Measurements from ENCODE around the gene MBD3L4. TPM values are rescaled to one million over a fixed set of nuclear protein-coding genes. Genes with fewer than 3 reads are reported as not detected.
"Not testable (repeated sequence)": the region's sequence is repeated elsewhere in the genome, so short reads cannot be mapped to it uniquely, and the experiment has no call there.

MBD3L4 gene
- polyA plus RNA-seq, 4 donors, result not detected

- not testable (repeated sequence) for H3K36me3 ChIP-seq (ENCODE audit: control insufficient read depth in 3 of 3, insufficient read depth in 2 of 3, low read depth in 1 of 3, low read length in 3 of 3); H3K27ac ChIP-seq (ENCODE audit: low read depth in 1 of 3, low read length in 2 of 3); H3K27me3 ChIP-seq (ENCODE audit: control insufficient read depth in 3 of 3, insufficient read depth in 3 of 3, low read length in 3 of 3); FAIRE-seq; H3K4me3 ChIP-seq (ENCODE audit: low read depth in 1 of 3, low read length in 3 of 3); H3K9me3 ChIP-seq (ENCODE audit: control insufficient read depth in 2 of 2, insufficient read depth in 1 of 2, low read depth in 1 of 2, low read length in 1 of 2); H3K4me1 ChIP-seq (ENCODE audit: control insufficient read depth in 3 of 3, insufficient read depth in 2 of 3, low read depth in 1 of 3, low read length in 2 of 3); DNase-seq
- 84 to 95% (median 89%) methylated on average over 8 of the region's 16 CpGs for WGBS, 3 donors
Observed at GRCh38 chr19:7056371-7056770, 16.4 kb upstream of the MBD3L4 start.

- DNase-seq; H3K4me1 ChIP-seq (ENCODE audit: control insufficient read depth in 3 of 3, insufficient read depth in 2 of 3, low read depth in 1 of 3, low read length in 2 of 3); FAIRE-seq; H3K9me3 ChIP-seq (ENCODE audit: control insufficient read depth in 2 of 2, insufficient read depth in 1 of 2, low read depth in 1 of 2, low read length in 1 of 2); H3K36me3 ChIP-seq (ENCODE audit: control insufficient read depth in 3 of 3, insufficient read depth in 2 of 3, low read depth in 1 of 3, low read length in 3 of 3); H3K27me3 ChIP-seq (ENCODE audit: control insufficient read depth in 3 of 3, insufficient read depth in 3 of 3, low read length in 3 of 3); H3K27ac ChIP-seq (ENCODE audit: low read depth in 1 of 3, low read length in 2 of 3); H3K4me3 ChIP-seq (ENCODE audit: low read depth in 1 of 3, low read length in 3 of 3): not testable (repeated sequence)
- 89 to 92% (median 90%) methylated on average over 12 of the region's 14 CpGs for WGBS, 3 donors
Observed at GRCh38 chr19:7055679-7056078, 15.7 kb upstream of the MBD3L4 start.

GRCh38 chr19:7054635-7055368 lies 14.8 kb upstream of the MBD3L4 start:
- H3K9me3 ChIP-seq (ENCODE audit: control insufficient read depth in 2 of 2, insufficient read depth in 1 of 2, low read depth in 1 of 2, low read length in 1 of 2); H3K36me3 ChIP-seq (ENCODE audit: control insufficient read depth in 3 of 3, insufficient read depth in 2 of 3, low read depth in 1 of 3, low read length in 3 of 3); H3K4me3 ChIP-seq (ENCODE audit: low read depth in 1 of 3, low read length in 3 of 3); H3K27ac ChIP-seq (ENCODE audit: low read depth in 1 of 3, low read length in 2 of 3); H3K4me1 ChIP-seq (ENCODE audit: control insufficient read depth in 3 of 3, insufficient read depth in 2 of 3, low read depth in 1 of 3, low read length in 2 of 3); DNase-seq; H3K27me3 ChIP-seq (ENCODE audit: control insufficient read depth in 3 of 3, insufficient read depth in 3 of 3, low read length in 3 of 3): not testable (repeated sequence)
- WGBS, 3 donors, result 95 to 97% (median 96%) methylated on average over 8 to 12 of the region's 14 CpGs
- peak; percentile 26 for FAIRE-seq

GRCh38 chr19:7052896-7053295 lies 12.9 kb upstream of the MBD3L4 start:
- FAIRE-seq; H3K27me3 ChIP-seq (ENCODE audit: control insufficient read depth in 3 of 3, insufficient read depth in 3 of 3, low read length in 3 of 3); H3K9me3 ChIP-seq (ENCODE audit: control insufficient read depth in 2 of 2, insufficient read depth in 1 of 2, low read depth in 1 of 2, low read length in 1 of 2); H3K27ac ChIP-seq (ENCODE audit: low read depth in 1 of 3, low read length in 2 of 3); H3K36me3 ChIP-seq (ENCODE audit: control insufficient read depth in 3 of 3, insufficient read depth in 2 of 3, low read depth in 1 of 3, low read length in 3 of 3); DNase-seq; H3K4me1 ChIP-seq (ENCODE audit: control insufficient read depth in 3 of 3, insufficient read depth in 2 of 3, low read depth in 1 of 3, low read length in 2 of 3); H3K4me3 ChIP-seq (ENCODE audit: low read depth in 1 of 3, low read length in 3 of 3): not testable (repeated sequence)
- WGBS, 3 donors, result 83 to 94% (median 91%) methylated on average over 7 of the region's 7 CpGs

- not testable (repeated sequence) for H3K27ac ChIP-seq (ENCODE audit: low read depth in 1 of 3, low read length in 2 of 3); H3K4me1 ChIP-seq (ENCODE audit: control insufficient read depth in 3 of 3, insufficient read depth in 2 of 3, low read depth in 1 of 3, low read length in 2 of 3); H3K27me3 ChIP-seq (ENCODE audit: control insufficient read depth in 3 of 3, insufficient read depth in 3 of 3, low read length in 3 of 3); DNase-seq; H3K4me3 ChIP-seq (ENCODE audit: low read depth in 1 of 3, low read length in 3 of 3); H3K9me3 ChIP-seq (ENCODE audit: control insufficient read depth in 2 of 2, insufficient read depth in 1 of 2, low read depth in 1 of 2, low read length in 1 of 2); H3K36me3 ChIP-seq (ENCODE audit: control insufficient read depth in 3 of 3, insufficient read depth in 2 of 3, low read depth in 1 of 3, low read length in 3 of 3); FAIRE-seq
- 68 to 91% (median 91%) methylated on average over 2 of the region's 5 CpGs for WGBS, 3 donors
Observed at GRCh38 chr19:7051421-7051820, 11.4 kb upstream of the MBD3L4 start.

- not testable (repeated sequence) for FAIRE-seq; H3K36me3 ChIP-seq (ENCODE audit: control insufficient read depth in 3 of 3, insufficient read depth in 2 of 3, low read depth in 1 of 3, low read length in 3 of 3); DNase-seq; H3K4me1 ChIP-seq (ENCODE audit: control insufficient read depth in 3 of 3, insufficient read depth in 2 of 3, low read depth in 1 of 3, low read length in 2 of 3); H3K27ac ChIP-seq (ENCODE audit: low read depth in 1 of 3, low read length in 2 of 3); H3K4me3 ChIP-seq (ENCODE audit: low read depth in 1 of 3, low read length in 3 of 3); H3K9me3 ChIP-seq (ENCODE audit: control insufficient read depth in 2 of 2, insufficient read depth in 1 of 2, low read depth in 1 of 2, low read length in 1 of 2); H3K27me3 ChIP-seq (ENCODE audit: control insufficient read depth in 3 of 3, insufficient read depth in 3 of 3, low read length in 3 of 3)
- no CpG with 5 or more reads among the region's 7 CpGs for WGBS, 3 donors
Observed at GRCh38 chr19:7049021-7049420, 9.0 kb upstream of the MBD3L4 start, which contains the start of gene MBD3L2. TSS of gene MBD3L2 (plus strand) at chr19:7049321. CDS start at chr19:7049374, 53 bp downstream.

- H3K4me1 ChIP-seq (ENCODE audit: control insufficient read depth in 3 of 3, insufficient read depth in 2 of 3, low read depth in 1 of 3, low read length in 2 of 3); H3K27me3 ChIP-seq (ENCODE audit: control insufficient read depth in 3 of 3, insufficient read depth in 3 of 3, low read length in 3 of 3); FAIRE-seq; H3K36me3 ChIP-seq (ENCODE audit: control insufficient read depth in 3 of 3, insufficient read depth in 2 of 3, low read depth in 1 of 3, low read length in 3 of 3); DNase-seq; H3K9me3 ChIP-seq (ENCODE audit: control insufficient read depth in 2 of 2, insufficient read depth in 1 of 2, low read depth in 1 of 2, low read length in 1 of 2); H3K27ac ChIP-seq (ENCODE audit: low read depth in 1 of 3, low read length in 2 of 3); H3K4me3 ChIP-seq (ENCODE audit: low read depth in 1 of 3, low read length in 3 of 3): not testable (repeated sequence)
- WGBS, 3 donors, result no CpG with 5 or more reads among the region's 2 CpGs
Observed at GRCh38 chr19:7041563-7041962, 1.6 kb upstream of the MBD3L4 start.

- FAIRE-seq; H3K36me3 ChIP-seq (ENCODE audit: control insufficient read depth in 3 of 3, insufficient read depth in 2 of 3, low read depth in 1 of 3, low read length in 3 of 3); H3K27ac ChIP-seq (ENCODE audit: low read depth in 1 of 3, low read length in 2 of 3); H3K4me3 ChIP-seq (ENCODE audit: low read depth in 1 of 3, low read length in 3 of 3); H3K4me1 ChIP-seq (ENCODE audit: control insufficient read depth in 3 of 3, insufficient read depth in 2 of 3, low read depth in 1 of 3, low read length in 2 of 3); H3K9me3 ChIP-seq (ENCODE audit: control insufficient read depth in 2 of 2, insufficient read depth in 1 of 2, low read depth in 1 of 2, low read length in 1 of 2); DNase-seq; H3K27me3 ChIP-seq (ENCODE audit: control insufficient read depth in 3 of 3, insufficient read depth in 3 of 3, low read length in 3 of 3): not testable (repeated sequence)
- WGBS, 3 donors, result no CpG with 5 or more reads among the region's 9 CpGs
Observed at GRCh38 chr19:7030278-7030677, 9.7 kb downstream of the MBD3L4 start, which contains the start of gene MBD3L5. TSS of gene MBD3L5 (plus strand) at chr19:7030578. CDS start at chr19:7030612, 34 bp downstream.

GRCh38 chr19:7028790-7029189 lies 11.2 kb downstream of the MBD3L4 start:
- H3K27ac ChIP-seq (ENCODE audit: low read depth in 1 of 3, low read length in 2 of 3); H3K9me3 ChIP-seq (ENCODE audit: control insufficient read depth in 2 of 2, insufficient read depth in 1 of 2, low read depth in 1 of 2, low read length in 1 of 2); H3K4me3 ChIP-seq (ENCODE audit: low read depth in 1 of 3, low read length in 3 of 3); H3K36me3 ChIP-seq (ENCODE audit: control insufficient read depth in 3 of 3, insufficient read depth in 2 of 3, low read depth in 1 of 3, low read length in 3 of 3); DNase-seq; H3K4me1 ChIP-seq (ENCODE audit: control insufficient read depth in 3 of 3, insufficient read depth in 2 of 3, low read depth in 1 of 3, low read length in 2 of 3); FAIRE-seq; H3K27me3 ChIP-seq (ENCODE audit: control insufficient read depth in 3 of 3, insufficient read depth in 3 of 3, low read length in 3 of 3): not testable (repeated sequence)
- no CpG with 5 or more reads among the region's 1 CpG for WGBS, 3 donors

All from small intestine (tissue), 7 donors.